ENCODE data around the gene FUT6. TPM values are rescaled to one million over a fixed set of nuclear protein-coding genes. Genes with fewer than 3 reads are reported as not detected.

Gene FUT6
- not detected in 2 replicates for total RNA-seq

GRCh38 chr19:5839065-5840017, at the start of gene FUT6:
Gene FUT6, minus strand, starts transcription at chr19:5839702. Its CDS starts 7,135 bp downstream, at chr19:5832567.

GRCh38 chr19:5851302-5851701, 11.8 kb upstream of the FUT6 start, which contains the start of gene FUT3:
Gene FUT3, minus strand, starts transcription at chr19:5851449.

GRCh38 chr19:5804516-5805461, 34.7 kb downstream of the FUT6 start, which contains the start of gene NRTN:
Gene NRTN, plus strand, starts transcription at chr19:5805067. Its CDS starts 19,099 bp downstream, at chr19:5824166.

GRCh38 chr19:5790559-5791520, 48.7 kb downstream of the FUT6 start, which contains the start of gene DUS3L:
Gene DUS3L, minus strand, starts transcription at chr19:5791163. Its CDS starts 22 bp downstream, at chr19:5791141.

GRCh38 chr19:5784581-5785147, 54.8 kb downstream of the FUT6 start, which contains the start of gene PRR22:
Gene PRR22, minus strand, starts transcription at chr19:5784746. Its CDS starts 86 bp downstream, at chr19:5784660.

Other genes with a start within 250 kb of the FUT6 start
- 14.1 and 17.5 TPM in 2 replicates for gene SAFB2, start 216.9 kb downstream of the FUT6 start, total RNA-seq
- 32.6 and 47.2 TPM in 2 replicates for gene SAFB, start 216.6 kb downstream of the FUT6 start, total RNA-seq
- gene MICOS13, start 159.2 kb downstream of the FUT6 start, total RNA-seq: 45.6 and 74.7 TPM in 2 replicates
- 19.3 and 34.9 TPM in 2 replicates for gene HSD11B1L, start 158.7 kb downstream of the FUT6 start, total RNA-seq
- gene RPL36, start 149.4 kb downstream of the FUT6 start, total RNA-seq: 1,315 and 2,006 TPM in 2 replicates
- gene LONP1, start 119.6 kb downstream of the FUT6 start, total RNA-seq: 85.5 and 107 TPM in 2 replicates
- not detected in 2 replicates for gene CATSPERD, start 119.1 kb downstream of the FUT6 start, total RNA-seq
- 0.60 and 2.2 TPM in 2 replicates for gene PRR22, start 55.0 kb downstream of the FUT6 start, total RNA-seq
- gene DUS3L, start 48.5 kb downstream of the FUT6 start, total RNA-seq: 15.7 and 17.4 TPM in 2 replicates
- 0.12 TPM in 1 of 2 replicates, not detected in the other for gene NRTN, start 34.6 kb downstream of the FUT6 start, total RNA-seq
- not detected in 2 replicates for gene FUT3, start 11.7 kb upstream of the FUT6 start, total RNA-seq
- not detected in 2 replicates for gene FUT5, start 30.8 kb upstream of the FUT6 start, total RNA-seq
- 341 and 345 TPM in 2 replicates for gene NDUFA11, start 64.1 kb upstream of the FUT6 start, total RNA-seq
- 3.5 and 4.9 TPM in 2 replicates for gene VMAC, start 65.2 kb upstream of the FUT6 start, total RNA-seq
- 2.0 and 4.9 TPM in 2 replicates for gene CAPS, start 74.6 kb upstream of the FUT6 start, total RNA-seq
- 42.9 and 55.2 TPM in 2 replicates for gene RANBP3, start 138.4 kb upstream of the FUT6 start, total RNA-seq